RWPE2 (cell line): ENCODE measurements around the gene LRRC71.

Experiments
- ATAC-seq: fragments of 200-7000 bp; cut with Tn5 transposase; 3 replicates; pipeline ENCODE4 v1.9.1; 2021; ENCODE audit warnings: low read depth
- DNase-seq: peaks from one replicate; pipeline ENCODE4 v3.0.0-alpha.2; 2020; ENCODE audit warnings: low spot score
- H3K27ac ChIP-seq: fragments of 450-650 bp; 2 replicates; pipeline ENCODE4 v1.5.1; 2017; ENCODE audit warnings: mild to moderate bottlenecking; ENCODE audit not compliant: poor library complexity, severe bottlenecking
- H3K27me3 ChIP-seq: fragments of 250-450 bp; sonication (Bioruptor Pico); 2 replicates; pipeline ENCODE4 v1.5.1; 2021; ENCODE audit warnings: mild to moderate bottlenecking, moderate library complexity; ENCODE audit not compliant: insufficient read depth, poor library complexity, severe bottlenecking
- H3K36me3 ChIP-seq: fragments of 250-450 bp; sonication (Bioruptor Pico); 2 replicates; pipeline ENCODE4 v1.5.1; 2020; ENCODE audit warnings: low read depth, mild to moderate bottlenecking, moderate library complexity
- H3K4me1 ChIP-seq: fragments of 250-450 bp; sonication (Bioruptor Pico); 2 replicates; pipeline ENCODE4 v1.5.1; 2021; ENCODE audit warnings: mild to moderate bottlenecking, moderate library complexity; ENCODE audit not compliant: insufficient read depth, poor library complexity, severe bottlenecking
- H3K4me3 ChIP-seq: fragments of 250-450 bp; sonication (Bioruptor Pico); 2 replicates; pipeline ENCODE4 v1.5.1; 2021; ENCODE audit warnings: mild to moderate bottlenecking, moderate library complexity; ENCODE audit not compliant: severe bottlenecking
- H3K9me3 ChIP-seq: fragments of 250-450 bp; sonication (Bioruptor Pico); 2 replicates; pipeline ENCODE4 v1.5.1; 2021; ENCODE audit warnings: mild to moderate bottlenecking, moderate library complexity; ENCODE audit not compliant: severe bottlenecking
- TF ChIP-seq, protein P1 (sequence below): fragments of 450-650 bp; IDR thresholded peaks from one replicate; pipeline ENCODE4 v1.5.1; 2017; ENCODE audit warnings: mild to moderate bottlenecking, moderate library complexity; ENCODE audit not compliant: poor library complexity, severe bottlenecking

The LRRC71 gene

DNA sequence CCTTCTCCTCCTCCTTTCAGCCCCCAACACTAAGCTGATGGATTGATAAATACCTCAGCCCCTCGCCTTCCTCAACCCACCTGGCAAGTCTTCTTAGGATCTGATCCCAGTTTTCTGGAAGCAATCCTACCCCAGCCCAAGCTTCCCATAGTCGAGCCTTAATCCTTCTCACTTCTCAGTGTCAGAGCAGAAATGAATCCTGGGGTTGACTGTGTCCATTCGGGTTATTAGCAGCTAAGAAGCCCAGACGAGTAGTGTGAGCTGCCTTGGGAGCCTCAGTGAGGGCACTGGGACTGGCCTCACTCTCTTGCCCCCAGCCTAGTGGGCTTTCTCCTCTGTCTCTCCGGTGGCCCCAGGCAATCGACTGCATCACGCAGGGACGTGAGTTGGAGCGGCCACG is 39.3 kb upstream of the LRRC71 start:
- DNase-seq (no peak), ATAC-seq (no peak)
- no peak overlapping the region for H3K27ac ChIP-seq
- no peaks in the 10 kb centered on the region for H3K9me3 ChIP-seq
- no peaks in the 10 kb centered on the region for H3K36me3 ChIP-seq
- no peak overlapping the region for H3K4me3 ChIP-seq
- TF ChIP-seq, protein P1, sequence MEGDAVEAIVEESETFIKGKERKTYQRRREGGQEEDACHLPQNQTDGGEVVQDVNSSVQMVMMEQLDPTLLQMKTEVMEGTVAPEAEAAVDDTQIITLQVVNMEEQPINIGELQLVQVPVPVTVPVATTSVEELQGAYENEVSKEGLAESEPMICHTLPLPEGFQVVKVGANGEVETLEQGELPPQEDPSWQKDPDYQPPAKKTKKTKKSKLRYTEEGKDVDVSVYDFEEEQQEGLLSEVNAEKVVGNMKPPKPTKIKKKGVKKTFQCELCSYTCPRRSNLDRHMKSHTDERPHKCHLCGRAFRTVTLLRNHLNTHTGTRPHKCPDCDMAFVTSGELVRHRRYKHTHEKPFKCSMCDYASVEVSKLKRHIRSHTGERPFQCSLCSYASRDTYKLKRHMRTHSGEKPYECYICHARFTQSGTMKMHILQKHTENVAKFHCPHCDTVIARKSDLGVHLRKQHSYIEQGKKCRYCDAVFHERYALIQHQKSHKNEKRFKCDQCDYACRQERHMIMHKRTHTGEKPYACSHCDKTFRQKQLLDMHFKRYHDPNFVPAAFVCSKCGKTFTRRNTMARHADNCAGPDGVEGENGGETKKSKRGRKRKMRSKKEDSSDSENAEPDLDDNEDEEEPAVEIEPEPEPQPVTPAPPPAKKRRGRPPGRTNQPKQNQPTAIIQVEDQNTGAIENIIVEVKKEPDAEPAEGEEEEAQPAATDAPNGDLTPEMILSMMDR = no peak
- H3K4me1 ChIP-seq = no peaks in the 10 kb centered on the region
- no peaks in the 10 kb centered on the region for H3K27me3 ChIP-seq

- Histone ChIP-seq H3K9me3 (no peaks in the 10 kb centered on the region), H3K4me3 (no peak overlapping the region), H3K36me3 (no peaks in the 10 kb centered on the region), H3K27ac (no peak overlapping the region), H3K4me1 (no peaks in the 10 kb centered on the region), H3K27me3 (no peaks in the 10 kb centered on the region)
- no peak for ATAC-seq
- no peak for DNase-seq
- TF ChIP-seq, protein P1 = no peak
Observed at GRCh38 chr1:156881663-156882062, 38.8 kb upstream of the LRRC71 start.

- no peaks in the 10 kb centered on the region for H3K9me3 ChIP-seq
- no peak overlapping the region for H3K4me3 ChIP-seq
- DNase-seq = no peak
- no peaks in the 10 kb centered on the region for H3K27me3 ChIP-seq
- H3K4me1 ChIP-seq = no peaks in the 10 kb centered on the region
- H3K27ac ChIP-seq = no peak overlapping the region
- ATAC-seq = no peak
- TF ChIP-seq, protein P1 = no peak
- H3K36me3 ChIP-seq = no peaks in the 10 kb centered on the region
Observed at GRCh38 chr1:156882543-156882942, 37.9 kb upstream of the LRRC71 start.

- no peaks in the 10 kb centered on the region for H3K27me3 ChIP-seq
- DNase-seq (no peak), ATAC-seq (no peak)
- TF ChIP-seq, protein P1 = no peak
- H3K9me3 ChIP-seq = no peaks in the 10 kb centered on the region
- no peak overlapping the region for H3K27ac ChIP-seq
- H3K36me3 ChIP-seq = no peaks in the 10 kb centered on the region
- no peaks in the 10 kb centered on the region for H3K4me1 ChIP-seq
- no peak overlapping the region for H3K4me3 ChIP-seq
Observed at GRCh38 chr1:156883919-156884318, 36.5 kb upstream of the LRRC71 start.

DNA sequence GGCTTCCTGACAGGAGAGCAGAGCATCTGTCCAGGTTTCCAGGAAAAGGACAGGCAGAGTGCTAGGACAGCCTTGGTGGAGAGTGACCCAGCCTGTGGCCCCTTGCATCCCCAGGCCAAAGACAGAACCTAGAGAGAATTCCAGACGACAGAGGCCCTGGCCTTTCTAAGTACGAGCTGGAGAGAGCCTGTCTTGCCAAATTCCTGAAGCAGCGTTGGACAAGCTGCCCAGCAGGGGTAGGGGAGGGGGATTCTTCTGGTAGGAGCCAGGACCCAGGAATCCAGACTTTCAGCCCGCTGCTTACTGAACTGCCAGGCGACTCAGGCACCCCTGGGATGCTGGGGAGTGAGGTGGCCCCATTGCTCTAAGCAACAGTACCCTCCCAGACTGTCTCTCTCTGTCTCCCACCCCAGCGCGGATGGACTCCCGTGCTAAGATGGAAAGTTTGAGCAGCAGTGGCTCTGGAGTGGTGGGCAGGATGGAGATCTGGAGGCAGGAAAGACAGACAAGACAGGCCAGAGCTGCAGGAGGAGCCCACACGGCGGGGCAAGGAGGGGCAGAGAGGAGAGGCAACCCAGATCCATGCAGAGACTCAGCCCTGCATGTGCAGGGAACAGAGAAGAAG is 35.8 kb upstream of the LRRC71 start:
- Histone ChIP-seq H3K27ac (no peak overlapping the region), H3K27me3 (no peaks in the 10 kb centered on the region), H3K36me3 (no peaks in the 10 kb centered on the region), H3K4me1 (no peaks in the 10 kb centered on the region), H3K4me3 (no peak overlapping the region), H3K9me3 (no peaks in the 10 kb centered on the region)
- ATAC-seq = no peak
- no peak for DNase-seq
- TF ChIP-seq, protein P1 = no peak
